ENCODE measurements around the gene GAPDH.
A peak's percentile ranks its signal among the peaks of the same experiment; 100 is the strongest.

The GAPDH gene

GRCh38 chr12:6530576-6531260 is 3.6 kb upstream of the GAPDH start:
- DNase-seq = no peak

- peak; percentile 35 to 59 for DNase-seq
These were observed 2.0 kb upstream of the GAPDH start for GRCh38 chr12:6532051-6532926.

DNA sequence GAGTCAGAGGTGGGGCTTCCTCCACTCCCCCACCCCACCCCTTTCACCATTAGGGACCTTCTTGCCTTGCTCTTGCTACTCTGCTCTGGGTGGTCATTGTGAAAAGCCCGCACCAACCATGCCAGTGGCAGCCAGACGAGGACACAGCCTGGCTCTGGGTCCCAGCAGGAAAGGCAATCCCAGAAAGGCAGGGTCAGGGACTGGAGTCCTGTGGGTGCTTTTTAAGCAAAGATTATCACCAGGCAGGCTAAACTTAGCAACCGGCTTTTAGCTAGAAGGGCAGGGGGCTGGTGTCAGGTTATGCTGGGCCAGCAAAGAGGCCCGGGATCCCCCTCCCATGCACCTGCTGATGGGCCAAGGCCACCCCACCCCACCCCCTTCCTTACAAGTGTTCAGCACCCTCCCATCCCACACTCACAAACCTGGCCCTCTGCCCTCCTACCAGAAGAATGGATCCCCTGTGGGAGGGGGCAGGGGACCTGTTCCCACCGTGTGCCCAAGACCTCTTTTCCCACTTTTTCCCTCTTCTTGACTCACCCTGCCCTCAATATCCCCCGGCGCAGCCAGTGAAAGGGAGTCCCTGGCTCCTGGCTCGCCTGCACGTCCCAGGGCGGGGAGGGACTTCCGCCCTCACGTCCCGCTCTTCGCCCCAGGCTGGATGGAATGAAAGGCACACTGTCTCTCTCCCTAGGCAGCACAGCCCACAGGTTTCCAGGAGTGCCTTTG is 1.2 kb upstream of the GAPDH start:
- peak; percentile 69 to 78 for DNase-seq

DNA sequence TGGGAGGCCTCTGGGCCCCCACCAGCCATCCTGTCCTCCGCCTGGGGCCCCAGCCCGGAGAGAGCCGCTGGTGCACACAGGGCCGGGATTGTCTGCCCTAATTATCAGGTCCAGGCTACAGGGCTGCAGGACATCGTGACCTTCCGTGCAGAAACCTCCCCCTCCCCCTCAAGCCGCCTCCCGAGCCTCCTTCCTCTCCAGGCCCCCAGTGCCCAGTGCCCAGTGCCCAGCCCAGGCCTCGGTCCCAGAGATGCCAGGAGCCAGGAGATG is 729 bp upstream of the GAPDH start:
- DNase-seq = no peak

GRCh38 chr12:6534695-6534944 is 303 bp downstream of the GAPDH start:
- DNase-seq = no peak

GRCh38 chr12:6534945-6535696 is 804 bp downstream of the GAPDH start:
- peak; percentile 44 to 76 for DNase-seq

DNA sequence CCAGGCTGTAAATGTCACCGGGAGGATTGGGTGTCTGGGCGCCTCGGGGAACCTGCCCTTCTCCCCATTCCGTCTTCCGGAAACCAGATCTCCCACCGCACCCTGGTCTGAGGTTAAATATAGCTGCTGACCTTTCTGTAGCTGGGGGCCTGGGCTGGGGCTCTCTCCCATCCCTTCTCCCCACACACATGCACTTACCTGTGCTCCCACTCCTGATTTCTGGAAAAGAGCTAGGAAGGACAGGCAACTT is 1.3 kb downstream of the GAPDH start:
- DNase-seq = no peak

DNA sequence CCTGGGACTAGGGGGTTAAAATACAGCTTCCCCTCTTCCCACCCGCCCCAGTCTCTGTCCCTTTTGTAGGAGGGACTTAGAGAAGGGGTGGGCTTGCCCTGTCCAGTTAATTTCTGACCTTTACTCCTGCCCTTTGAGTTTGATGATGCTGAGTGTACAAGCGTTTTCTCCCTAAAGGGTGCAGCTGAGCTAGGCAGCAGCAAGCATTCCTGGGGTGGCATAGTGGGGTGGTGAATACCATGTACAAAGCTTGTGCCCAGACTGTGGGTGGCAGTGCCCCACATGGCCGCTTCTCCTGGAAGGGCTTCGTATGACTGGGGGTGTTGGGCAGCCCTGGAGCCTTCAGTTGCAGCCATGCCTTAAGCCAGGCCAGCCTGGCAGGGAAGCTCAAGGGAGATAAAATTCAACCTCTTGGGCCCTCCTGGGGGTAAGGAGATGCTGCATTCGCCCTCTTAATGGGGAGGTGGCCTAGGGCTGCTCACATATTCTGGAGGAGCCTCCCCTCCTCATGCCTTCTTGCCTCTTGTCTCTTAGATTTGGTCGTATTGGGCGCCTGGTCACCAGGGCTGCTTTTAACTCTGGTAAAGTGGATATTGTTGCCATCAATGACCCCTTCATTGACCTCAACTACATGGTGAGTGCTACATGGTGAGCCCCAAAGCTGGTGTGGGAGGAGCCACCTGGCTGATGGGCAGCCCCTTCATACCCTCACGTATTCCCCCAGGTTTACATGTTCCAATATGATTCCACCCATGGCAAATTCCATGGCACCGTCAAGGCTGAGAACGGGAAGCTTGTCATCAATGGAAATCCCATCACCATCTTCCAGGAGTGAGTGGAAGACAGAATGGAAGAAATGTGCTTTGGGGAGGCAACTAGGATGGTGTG is 1.9 kb downstream of the GAPDH start:
- no peak for DNase-seq

DNA sequence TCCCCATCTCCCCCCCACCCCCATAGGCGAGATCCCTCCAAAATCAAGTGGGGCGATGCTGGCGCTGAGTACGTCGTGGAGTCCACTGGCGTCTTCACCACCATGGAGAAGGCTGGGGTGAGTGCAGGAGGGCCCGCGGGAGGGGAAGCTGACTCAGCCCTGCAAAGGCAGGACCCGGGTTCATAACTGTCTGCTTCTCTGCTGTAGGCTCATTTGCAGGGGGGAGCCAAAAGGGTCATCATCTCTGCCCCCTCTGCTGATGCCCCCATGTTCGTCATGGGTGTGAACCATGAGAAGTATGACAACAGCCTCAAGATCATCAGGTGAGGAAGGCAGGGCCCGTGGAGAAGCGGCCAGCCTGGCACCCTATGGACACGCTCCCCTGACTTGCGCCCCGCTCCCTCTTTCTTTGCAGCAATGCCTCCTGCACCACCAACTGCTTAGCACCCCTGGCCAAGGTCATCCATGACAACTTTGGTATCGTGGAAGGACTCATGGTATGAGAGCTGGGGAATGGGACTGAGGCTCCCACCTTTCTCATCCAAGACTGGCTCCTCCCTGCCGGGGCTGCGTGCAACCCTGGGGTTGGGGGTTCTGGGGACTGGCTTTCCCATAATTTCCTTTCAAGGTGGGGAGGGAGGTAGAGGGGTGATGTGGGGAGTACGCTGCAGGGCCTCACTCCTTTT is 2.7 kb downstream of the GAPDH start:
- no peak for DNase-seq

- DNase-seq = peak; percentile 39 to 79
These were observed 3.5 kb downstream of the GAPDH start for GRCh38 chr12:6537580-6538419.

DNA sequence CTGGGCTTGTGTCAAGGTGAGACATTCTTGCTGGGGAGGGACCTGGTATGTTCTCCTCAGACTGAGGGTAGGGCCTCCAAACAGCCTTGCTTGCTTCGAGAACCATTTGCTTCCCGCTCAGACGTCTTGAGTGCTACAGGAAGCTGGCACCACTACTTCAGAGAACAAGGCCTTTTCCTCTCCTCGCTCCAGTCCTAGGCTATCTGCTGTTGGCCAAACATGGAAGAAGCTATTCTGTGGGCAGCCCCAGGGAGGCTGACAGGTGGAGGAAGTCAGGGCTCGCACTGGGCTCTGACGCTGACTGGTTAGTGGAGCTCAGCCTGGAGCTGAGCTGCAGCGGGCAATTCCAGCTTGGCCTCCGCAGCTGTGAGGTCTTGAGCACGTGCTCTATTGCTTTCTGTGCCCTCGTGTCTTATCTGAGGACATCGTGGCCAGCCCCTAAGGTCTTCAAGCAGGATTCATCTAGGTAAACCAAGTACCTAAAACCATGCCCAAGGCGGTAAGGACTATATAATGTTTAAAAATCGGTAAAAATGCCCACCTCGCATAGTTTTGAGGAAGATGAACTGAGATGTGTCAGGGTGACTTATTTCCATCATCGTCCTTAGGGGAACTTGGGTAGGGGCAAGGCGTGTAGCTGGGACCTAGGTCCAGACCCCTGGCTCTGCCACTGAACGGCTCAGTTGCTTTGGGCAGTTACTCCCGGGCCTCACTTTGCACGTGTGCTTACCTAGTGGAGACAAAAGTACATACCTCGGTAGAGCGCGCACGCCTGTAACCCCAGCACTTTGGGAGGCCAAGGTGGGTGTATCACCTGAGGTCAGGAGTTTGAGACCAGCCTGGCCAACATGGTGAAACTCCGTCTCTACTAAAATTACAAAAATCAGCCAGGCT is 4.3 kb downstream of the GAPDH start:
- DNase-seq = no peak

DNA sequence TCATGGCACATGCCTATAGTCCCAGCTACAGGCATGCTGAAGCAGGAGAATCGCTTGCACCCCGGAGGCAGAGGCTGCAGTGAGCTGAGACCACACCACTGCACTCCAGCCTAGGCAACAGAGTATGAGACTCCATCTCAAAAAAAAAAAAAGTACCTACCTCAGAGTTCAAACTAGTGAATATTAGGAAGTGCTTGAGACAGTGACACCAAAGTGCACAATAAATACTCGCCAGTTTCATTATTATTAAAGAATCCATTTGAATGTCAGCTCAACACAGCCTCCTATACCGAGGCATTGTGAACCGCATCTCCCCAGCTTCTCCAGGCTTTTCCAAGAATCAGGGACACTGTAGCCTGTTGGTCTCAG is 5.0 kb downstream of the GAPDH start:
- no peak for DNase-seq

DNA sequence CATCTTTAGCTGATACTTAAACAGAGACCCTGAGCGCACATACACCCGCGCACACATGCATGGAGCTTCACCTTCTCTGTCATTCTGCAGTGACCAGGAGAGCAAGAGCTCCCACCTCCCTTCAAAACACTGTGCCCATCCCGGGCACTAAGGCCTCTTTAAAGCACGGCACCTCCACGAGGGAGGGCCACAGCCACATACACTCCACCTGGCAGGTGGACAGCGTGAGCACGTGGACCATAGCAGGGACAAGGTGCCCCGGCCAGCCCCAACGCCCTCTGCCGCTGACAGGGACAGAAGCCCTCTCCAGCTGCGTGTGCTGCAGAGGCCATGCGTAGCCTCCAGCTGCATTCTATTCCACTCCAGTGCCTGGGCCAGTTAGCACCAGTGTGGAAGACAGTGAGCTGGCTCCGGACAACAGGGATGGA is 5.4 kb downstream of the GAPDH start:
- DNase-seq = no peak

DNA sequence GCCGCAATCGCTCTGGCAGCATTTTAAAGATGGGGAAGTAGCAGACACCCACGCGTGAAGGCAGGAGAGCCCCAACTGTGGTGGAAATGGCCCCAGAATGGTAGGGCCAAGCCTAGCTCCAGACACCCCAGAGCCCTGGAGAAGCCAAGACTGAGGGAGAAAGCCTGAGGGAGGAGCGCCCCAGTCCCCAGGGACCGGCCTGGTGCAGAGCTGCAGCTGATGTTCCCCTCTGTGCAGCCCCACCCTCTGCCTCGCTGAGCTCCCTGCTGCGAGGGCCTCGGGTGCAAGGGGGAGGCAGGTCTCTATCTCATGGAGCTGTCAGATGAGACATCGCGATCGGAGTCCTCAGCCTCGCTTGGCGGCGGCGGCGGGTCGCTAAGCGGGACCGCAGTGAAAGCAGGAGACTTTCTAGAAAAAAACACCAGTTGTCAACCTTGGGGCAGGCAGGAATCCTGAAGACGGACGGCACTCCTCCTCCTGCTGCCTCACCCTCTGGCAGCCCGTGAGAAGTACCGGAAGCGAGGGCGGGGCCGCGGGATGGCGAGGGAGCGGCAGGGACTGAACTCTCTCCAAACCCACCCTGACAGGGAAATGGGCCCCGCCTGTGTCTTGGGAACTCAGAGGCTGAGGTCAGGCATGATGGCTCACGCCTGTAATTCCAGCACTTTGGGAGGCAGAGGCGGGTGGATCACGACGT is 6.0 kb downstream of the GAPDH start:
- no peak for DNase-seq

- no peak for DNase-seq
These were observed 7.3 kb downstream of the GAPDH start for GRCh38 chr12:6541371-6542165.

- no peak for DNase-seq
These were observed 8.1 kb downstream of the GAPDH start for GRCh38 chr12:6542209-6543009.

DNA sequence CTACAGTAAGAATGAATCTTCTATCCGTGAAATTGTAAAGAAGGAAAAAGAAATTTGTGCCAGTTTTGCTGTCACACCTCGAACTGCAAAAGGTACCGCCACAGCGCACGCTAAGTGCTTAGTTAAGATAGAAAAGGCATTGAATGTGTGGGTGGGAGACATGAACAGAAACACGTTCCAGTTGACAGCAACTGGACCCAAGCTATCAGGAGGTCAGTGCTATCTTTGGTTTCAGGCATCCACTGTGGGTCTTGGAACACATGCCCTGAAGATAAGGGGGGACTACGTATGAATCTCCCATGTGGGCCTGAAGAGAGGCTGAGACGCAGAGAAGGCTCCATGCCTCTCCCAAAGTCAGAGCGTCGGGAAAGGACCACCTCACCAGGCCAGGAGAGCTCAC is 11.7 kb downstream of the GAPDH start:
- DNase-seq = no peak

DNA sequence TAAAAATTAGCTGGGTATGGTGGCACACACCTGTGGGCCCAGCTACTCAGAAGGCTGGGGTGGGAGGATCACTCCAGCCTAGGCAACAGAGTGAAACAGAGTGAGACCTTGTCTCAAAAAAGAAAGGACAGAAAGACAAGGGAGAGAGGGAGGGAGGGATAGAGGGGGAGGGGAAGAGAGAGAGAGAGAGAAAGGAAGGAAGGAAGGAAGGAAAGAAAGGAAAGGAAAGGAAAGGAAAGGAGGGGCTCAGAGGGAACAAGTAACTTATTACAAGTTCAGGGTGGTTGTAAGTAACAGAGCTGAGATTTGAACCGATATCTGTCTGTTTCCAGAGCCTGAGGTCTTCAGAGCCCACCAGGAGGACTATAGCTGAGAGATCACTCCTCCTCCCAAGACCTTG is 13.2 kb downstream of the GAPDH start:
- DNase-seq = no peak

Data from NCI-H446 (cell line).